Colon (tissue), 2 donors: ENCODE results near the gene ETHE1.
"Not testable (repeated sequence)": the region's sequence is repeated elsewhere in the genome, so short reads cannot be mapped to it uniquely, and the experiment has no call there.

Experiments
- FAIRE-seq: peaks from 2 replicates; lab custom pipeline; 2012; peaks lifted over from hg19 to GRCh38; lab: Jason Lieb, UNC
- donor health status: control.
- donor health status: control.

ETHE1 gene

GRCh38 chr19:43523696-43524095 is 3.3 kb downstream of the ETHE1 start:
- FAIRE-seq, result not testable (repeated sequence)

GRCh38 chr19:43522929-43523328 is 4.1 kb downstream of the ETHE1 start:
- no peak for FAIRE-seq

GRCh38 chr19:43519436-43520088 is 7.4 kb downstream of the ETHE1 start:
- no peak for FAIRE-seq

GRCh38 chr19:43518051-43518450 is 8.9 kb downstream of the ETHE1 start:
- no peak for FAIRE-seq

GRCh38 chr19:43512399-43512798 is 14.6 kb downstream of the ETHE1 start:
- FAIRE-seq, result not testable (repeated sequence)

GRCh38 chr19:43511324-43511723 is 15.7 kb downstream of the ETHE1 start:
- no peak for FAIRE-seq

- no peak for FAIRE-seq
Measured at GRCh38 chr19:43510713-43511112, 16.3 kb downstream of the ETHE1 start.

- no peak for FAIRE-seq
Measured at GRCh38 chr19:43507880-43508279, 19.1 kb downstream of the ETHE1 start.

- FAIRE-seq, result no peak
Measured at GRCh38 chr19:43506629-43507028, 20.4 kb downstream of the ETHE1 start.

- no peak for FAIRE-seq
Measured at GRCh38 chr19:43505941-43506340, 21.1 kb downstream of the ETHE1 start.

- FAIRE-seq, result no peak
Measured at GRCh38 chr19:43505186-43505456, 21.9 kb downstream of the ETHE1 start.

- no peak for FAIRE-seq
Measured at GRCh38 chr19:43504426-43505185, 22.4 kb downstream of the ETHE1 start, which contains the start of gene PHLDB3. Gene PHLDB3, minus strand, starts transcription at chr19:43504746. Its CDS starts 628 bp downstream, at chr19:43504118.

GRCh38 chr19:43503501-43504425 is 23.2 kb downstream of the ETHE1 start:
- FAIRE-seq, result no peak

- FAIRE-seq, result no peak
Measured at GRCh38 chr19:43502419-43502976, 24.5 kb downstream of the ETHE1 start.

- no peak for FAIRE-seq
Measured at GRCh38 chr19:43501661-43502418, 25.2 kb downstream of the ETHE1 start.

GRCh38 chr19:43499042-43499441 is 28.0 kb downstream of the ETHE1 start:
- no peak for FAIRE-seq

GRCh38 chr19:43498233-43498842 is 28.7 kb downstream of the ETHE1 start:
- FAIRE-seq, result no peak

- no peak for FAIRE-seq
Measured at GRCh38 chr19:43496960-43497359, 30.0 kb downstream of the ETHE1 start.

- no peak for FAIRE-seq
Measured at GRCh38 chr19:43495082-43495481, 31.9 kb downstream of the ETHE1 start.

GRCh38 chr19:43490759-43491158 is 36.2 kb downstream of the ETHE1 start:
- FAIRE-seq, result no peak

- FAIRE-seq, result no peak
Measured at GRCh38 chr19:43489979-43490599, 36.9 kb downstream of the ETHE1 start.
